ENCODE results near the gene PIGM.

PIGM gene

GRCh38 chr1:160022330-160023310 lies 9.2 kb downstream of the PIGM start:
- TF ChIP-seq, protein P1, sequence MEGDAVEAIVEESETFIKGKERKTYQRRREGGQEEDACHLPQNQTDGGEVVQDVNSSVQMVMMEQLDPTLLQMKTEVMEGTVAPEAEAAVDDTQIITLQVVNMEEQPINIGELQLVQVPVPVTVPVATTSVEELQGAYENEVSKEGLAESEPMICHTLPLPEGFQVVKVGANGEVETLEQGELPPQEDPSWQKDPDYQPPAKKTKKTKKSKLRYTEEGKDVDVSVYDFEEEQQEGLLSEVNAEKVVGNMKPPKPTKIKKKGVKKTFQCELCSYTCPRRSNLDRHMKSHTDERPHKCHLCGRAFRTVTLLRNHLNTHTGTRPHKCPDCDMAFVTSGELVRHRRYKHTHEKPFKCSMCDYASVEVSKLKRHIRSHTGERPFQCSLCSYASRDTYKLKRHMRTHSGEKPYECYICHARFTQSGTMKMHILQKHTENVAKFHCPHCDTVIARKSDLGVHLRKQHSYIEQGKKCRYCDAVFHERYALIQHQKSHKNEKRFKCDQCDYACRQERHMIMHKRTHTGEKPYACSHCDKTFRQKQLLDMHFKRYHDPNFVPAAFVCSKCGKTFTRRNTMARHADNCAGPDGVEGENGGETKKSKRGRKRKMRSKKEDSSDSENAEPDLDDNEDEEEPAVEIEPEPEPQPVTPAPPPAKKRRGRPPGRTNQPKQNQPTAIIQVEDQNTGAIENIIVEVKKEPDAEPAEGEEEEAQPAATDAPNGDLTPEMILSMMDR (IDR thresholded peaks at IDR 0.05; ENCODE audit: low read depth, low read length), result no peak
- DNase-seq, result no peak
- H3K27me3 ChIP-seq, result peaks cover 7% of the 10 kb centered on the region
- no peaks in the 10 kb centered on the region for H3K36me3 ChIP-seq
- H3K4me1 ChIP-seq, result 0 out of 2 replicates have a peak, but pooled peaks cover 3% of the 10 kb centered on the region
- no peak overlapping the region for H3K4me3 ChIP-seq (ENCODE audit: low read depth, low read length)
- H3K9me3 ChIP-seq, result no peaks in the 10 kb centered on the region

GRCh38 chr1:160021376-160022074 lies 10.3 kb downstream of the PIGM start:
- DNase-seq, result no peak
- Histone ChIP-seq H3K4me1 (0 out of 2 replicates have a peak, but pooled peaks cover 3% of the 10 kb centered on the region), H3K4me3 (ENCODE audit: low read depth, low read length) (no peak overlapping the region), H3K9me3 (no peaks in the 10 kb centered on the region), H3K27me3 (peaks cover 11% of the 10 kb centered on the region), H3K36me3 (no peaks in the 10 kb centered on the region)
- TF ChIP-seq, protein P1 (IDR thresholded peaks at IDR 0.05; ENCODE audit: low read depth, low read length), result no peak

GRCh38 chr1:160020196-160020595 lies 11.6 kb downstream of the PIGM start:
- TF ChIP-seq, protein P1 (IDR thresholded peaks at IDR 0.05; ENCODE audit: low read depth, low read length), result no peak

DNA sequence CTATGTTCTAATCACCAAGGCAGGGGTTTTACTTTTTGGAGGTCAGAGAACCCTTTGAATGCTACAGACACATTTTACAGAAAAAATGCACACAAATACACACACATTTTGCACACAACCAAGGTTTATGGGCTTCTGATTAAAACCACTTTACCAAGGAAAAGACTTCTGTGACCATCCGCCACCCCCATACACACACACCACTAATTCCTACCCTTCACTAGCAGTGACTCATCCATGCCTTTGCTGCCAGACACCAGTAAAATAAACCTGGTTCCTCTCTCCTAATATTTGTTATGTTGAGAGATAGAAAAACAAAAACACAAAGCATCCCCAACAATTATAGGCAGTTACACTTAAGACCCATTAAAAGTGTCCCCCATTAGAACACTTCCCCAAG lies 12.9 kb downstream of the PIGM start:
- no peaks in the 10 kb centered on the region for H3K36me3 ChIP-seq
- no peak overlapping the region for H3K4me3 ChIP-seq (ENCODE audit: low read depth, low read length)
- peaks cover 20% of the 10 kb centered on the region for H3K27me3 ChIP-seq
- DNase-seq, result no peak
- TF ChIP-seq, protein P1 (IDR thresholded peaks at IDR 0.05; ENCODE audit: low read depth, low read length), result no peak
- 0 out of 2 replicates have a peak, but pooled peaks cover 3% of the 10 kb centered on the region for H3K4me1 ChIP-seq
- no peaks in the 10 kb centered on the region for H3K9me3 ChIP-seq

More at GRCh38 chr1:160020196-160020595, 11.6 kb downstream of the PIGM start:
- no peak for DNase-seq
- Histone ChIP-seq H3K4me1 (0 out of 2 replicates have a peak, but pooled peaks cover 3% of the 10 kb centered on the region), H3K9me3 (no peaks in the 10 kb centered on the region), H3K36me3 (no peaks in the 10 kb centered on the region), H3K4me3 (ENCODE audit: low read depth, low read length) (no peak overlapping the region), H3K27me3 (peaks cover 11% of the 10 kb centered on the region)

- Histone ChIP-seq H3K4me1 (0 out of 2 replicates have a peak, but pooled peaks cover 3% of the 10 kb centered on the region), H3K9me3 (no peaks in the 10 kb centered on the region), H3K27me3 (peaks cover 25% of the 10 kb centered on the region), H3K4me3 (ENCODE audit: low read depth, low read length) (no peak overlapping the region), H3K36me3 (no peaks in the 10 kb centered on the region)
- TF ChIP-seq, protein P1 (IDR thresholded peaks at IDR 0.05; ENCODE audit: low read depth, low read length), result no peak
- DNase-seq, result no peak
Observed at GRCh38 chr1:160018347-160018746, 13.4 kb downstream of the PIGM start.

All from BE2C (cell line).